Measurements from ENCODE around the gene HEBP1.
"Not testable (repeated sequence)": the region's sequence is repeated elsewhere in the genome, so short reads cannot be mapped to it uniquely, and the experiment has no call there.

The HEBP1 gene, protein sequence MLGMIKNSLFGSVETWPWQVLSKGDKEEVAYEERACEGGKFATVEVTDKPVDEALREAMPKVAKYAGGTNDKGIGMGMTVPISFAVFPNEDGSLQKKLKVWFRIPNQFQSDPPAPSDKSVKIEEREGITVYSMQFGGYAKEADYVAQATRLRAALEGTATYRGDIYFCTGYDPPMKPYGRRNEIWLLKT

DNA sequence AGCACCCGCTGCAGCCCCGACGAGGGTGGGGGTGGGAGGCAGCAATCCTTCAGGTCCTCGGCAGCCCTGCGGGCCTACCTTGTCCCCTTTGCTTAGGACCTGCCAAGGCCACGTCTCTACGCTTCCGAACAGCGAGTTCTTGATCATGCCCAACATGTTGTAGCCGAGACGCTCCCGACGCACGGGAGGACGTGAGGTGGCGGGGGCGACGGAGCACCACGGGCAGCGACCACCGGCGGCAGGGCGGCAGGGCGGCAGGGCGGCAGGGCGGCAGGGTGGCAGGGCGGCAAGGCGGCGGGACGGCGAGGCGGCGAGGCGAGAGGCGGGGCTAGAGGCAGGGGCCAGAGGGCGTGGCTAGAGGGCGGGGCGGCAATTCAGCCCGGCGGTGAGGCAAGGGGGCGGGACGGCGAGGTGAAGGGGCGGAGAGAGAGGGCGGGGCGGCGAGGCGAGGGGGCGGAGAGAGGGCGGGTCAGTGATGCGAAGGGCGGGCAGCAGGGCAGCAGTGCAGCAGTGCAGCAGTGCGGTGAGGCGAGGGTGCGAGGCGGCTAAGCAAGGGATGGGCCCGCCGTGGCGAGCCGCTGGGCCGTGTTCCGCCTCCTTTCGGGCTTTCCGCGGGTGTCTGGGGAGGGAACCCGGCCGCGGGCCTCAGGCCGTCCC is at the start of gene HEBP1:
Gene HEBP1 (minus strand): TSS at position 307 of the 657 bp plus-strand sequence. CDS start 151 bp downstream, at position 156.
- DNase-seq (ENCODE audit: low read depth) = peak; percentile 93

DNA sequence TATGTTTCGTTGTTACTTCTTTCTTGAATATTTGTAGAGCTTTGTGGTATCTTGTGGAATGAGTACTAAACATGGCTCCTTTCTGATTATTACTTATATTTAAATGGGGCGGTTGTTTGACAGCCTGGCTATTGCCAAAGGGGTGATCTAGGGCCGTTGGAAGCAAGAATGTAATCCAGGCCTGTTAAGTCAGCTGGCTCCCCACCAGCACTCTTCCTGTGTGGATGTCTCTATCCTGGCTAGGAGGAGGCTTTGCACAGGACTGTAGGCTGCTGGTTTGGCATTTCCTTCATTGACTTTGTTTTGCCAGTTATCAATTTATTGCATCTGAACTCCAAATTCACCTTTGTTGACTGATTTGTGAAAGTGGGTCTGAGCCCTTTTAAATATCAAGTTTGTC is 49.8 kb upstream of the HEBP1 start:
- no peak for DNase-seq (ENCODE audit: low read depth)

DNA sequence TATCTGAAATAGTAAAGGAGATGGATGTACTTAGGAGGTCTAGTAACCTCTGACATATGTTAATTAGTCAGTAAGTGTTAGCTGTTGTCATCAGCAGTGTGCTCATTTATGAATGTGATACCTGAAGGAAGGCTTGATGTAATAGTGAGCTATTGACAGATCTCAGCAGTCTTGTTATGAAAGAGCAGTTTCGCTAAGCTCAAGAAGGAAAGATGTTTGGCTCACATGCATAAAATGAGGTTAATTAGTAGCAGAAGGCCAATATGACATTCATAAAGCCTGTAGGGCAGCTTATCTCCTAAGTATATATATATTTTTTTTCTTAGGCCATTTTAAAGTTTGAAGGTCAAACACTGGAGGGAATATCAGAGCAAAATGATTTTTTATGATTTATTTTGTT is 46.9 kb upstream of the HEBP1 start:
- DNase-seq (ENCODE audit: low read depth) = no peak

DNA sequence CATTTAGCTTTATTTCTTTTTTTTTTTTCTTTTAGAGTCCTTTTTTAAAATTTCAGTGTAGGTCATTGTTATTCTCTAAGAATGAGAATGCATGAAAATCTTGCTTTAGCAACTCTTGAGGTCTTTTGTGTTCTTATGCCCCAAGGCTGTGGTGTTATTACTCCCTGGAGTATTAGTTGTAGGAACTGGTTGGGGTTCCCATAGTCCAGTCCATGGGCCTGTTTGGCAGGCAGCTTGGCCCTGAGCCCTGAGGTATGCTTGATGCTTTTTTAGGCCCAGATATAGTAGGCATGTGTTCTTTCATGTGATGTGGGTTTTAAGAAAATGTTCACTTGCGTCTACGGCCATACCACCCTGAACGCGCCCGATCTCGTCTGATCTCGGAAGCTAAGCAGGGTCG is 45.8 kb upstream of the HEBP1 start:
- DNase-seq (ENCODE audit: low read depth) = no peak

DNA sequence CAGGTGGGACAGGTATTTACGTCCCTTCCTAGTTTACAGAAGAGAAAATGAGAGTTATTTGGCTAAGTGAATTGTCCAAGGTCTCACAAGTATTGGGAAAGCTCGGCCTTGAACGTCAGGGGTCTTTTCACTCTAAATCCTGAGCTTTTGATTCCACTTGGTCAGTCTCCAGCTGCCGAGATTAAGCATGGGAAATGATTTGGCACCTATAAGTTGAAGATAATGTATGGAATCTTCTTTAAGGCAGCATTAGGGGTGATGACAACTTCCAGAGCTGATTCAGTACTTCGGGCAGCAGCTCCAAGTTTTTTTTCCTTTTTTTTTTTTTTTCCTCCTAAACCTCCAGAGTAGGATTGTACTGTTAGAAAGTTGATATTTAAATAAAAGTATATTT is 44.8 kb upstream of the HEBP1 start:
- DNase-seq (ENCODE audit: low read depth) = no peak

DNA sequence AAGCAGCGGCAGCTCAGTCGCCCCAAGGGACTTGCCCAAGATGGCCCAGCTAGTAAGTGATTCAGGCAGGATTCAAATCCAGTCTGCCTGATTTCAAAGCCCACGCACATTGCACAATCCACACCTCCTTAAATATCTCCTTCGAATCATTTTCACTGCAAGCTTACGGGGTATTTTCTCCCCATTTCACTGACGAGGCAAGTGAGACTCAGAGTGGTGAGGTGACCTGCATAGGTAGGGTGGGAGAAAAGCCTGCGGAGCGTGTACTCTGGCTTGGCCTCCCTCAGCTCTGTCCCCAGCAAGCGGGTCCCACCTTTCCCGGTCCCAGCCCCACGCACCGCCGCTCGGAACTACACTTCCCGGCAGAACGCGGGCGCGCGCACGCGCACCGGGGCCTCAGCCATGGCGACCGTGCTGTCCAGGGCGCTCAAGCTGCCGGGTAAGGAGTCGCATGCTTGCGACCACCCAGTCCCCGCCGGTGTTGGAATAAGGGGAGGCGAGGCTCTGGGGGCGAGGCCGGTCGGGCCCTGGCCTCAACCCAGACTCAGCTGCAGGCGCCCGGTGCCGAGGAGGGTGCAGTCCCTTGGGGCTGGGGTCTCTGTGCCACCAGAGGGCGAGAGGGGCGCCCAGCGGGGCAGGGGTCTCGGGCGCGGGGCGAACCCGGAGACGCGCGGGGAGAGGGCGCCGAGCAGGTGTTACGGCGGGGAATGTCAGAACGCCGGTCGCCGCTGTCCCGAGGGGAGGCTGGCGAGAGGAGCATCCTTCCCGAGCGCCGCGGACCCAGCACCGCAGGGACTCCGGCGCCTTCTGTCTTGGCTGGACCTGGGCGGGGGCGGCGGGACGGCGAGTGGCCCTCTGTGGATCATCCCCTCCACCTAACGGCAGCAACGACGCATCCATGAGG is 44.2 kb upstream of the HEBP1 start, which contains the start of gene FAM234B:
Gene FAM234B (plus strand): TSS at position 380 of the 904 bp plus-strand sequence. CDS start 23 bp downstream, at position 403.
- peak; percentile 59 for DNase-seq (ENCODE audit: low read depth)

DNA sequence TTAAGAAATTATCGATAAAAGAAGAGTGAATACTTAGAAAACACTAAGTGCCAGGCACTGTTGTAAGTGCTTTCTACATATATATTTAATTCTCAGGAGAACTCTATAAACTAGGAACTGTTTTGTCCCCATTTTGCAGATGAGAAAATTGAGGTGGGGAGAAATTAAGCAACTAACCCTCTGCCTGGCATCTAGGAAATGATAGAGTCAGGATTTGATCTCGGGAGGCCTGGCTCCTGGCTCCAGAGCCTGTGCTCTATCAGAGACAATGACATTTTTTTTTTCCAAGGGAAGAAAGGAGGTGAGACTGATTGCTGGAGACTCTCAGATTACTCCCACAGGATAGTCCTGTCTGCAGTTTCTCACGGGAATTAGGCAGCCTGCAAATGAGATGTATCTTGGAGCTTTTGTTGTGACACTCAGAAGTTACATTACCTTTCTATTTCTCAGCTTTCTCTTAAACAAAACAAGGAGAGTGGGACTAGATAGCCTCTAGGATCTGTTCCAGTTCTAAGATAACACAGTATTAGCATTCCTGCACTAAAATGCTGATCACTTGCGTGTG is 42.7 kb upstream of the HEBP1 start:
- DNase-seq (ENCODE audit: low read depth) = no peak

DNA sequence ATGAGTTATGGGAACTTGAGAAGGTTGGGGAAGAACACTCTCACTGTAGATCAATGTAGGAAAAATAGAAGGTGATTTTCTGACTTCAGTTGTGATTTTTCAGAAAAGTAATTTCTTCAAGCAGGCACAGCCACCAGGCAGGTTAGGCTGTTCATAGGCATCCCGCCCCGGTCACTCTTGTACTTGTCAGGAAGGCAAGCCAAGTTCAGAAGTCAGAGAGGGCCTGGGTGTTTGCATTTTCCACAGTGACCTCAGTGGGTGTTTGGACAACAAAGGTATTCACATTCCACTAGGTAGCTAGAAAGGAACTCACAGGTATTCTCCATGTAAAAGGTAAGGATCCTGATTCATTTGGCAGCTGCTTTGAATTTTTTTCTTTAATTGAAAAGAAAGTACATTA is 41.2 kb upstream of the HEBP1 start:
- DNase-seq (ENCODE audit: low read depth) = no peak

DNA sequence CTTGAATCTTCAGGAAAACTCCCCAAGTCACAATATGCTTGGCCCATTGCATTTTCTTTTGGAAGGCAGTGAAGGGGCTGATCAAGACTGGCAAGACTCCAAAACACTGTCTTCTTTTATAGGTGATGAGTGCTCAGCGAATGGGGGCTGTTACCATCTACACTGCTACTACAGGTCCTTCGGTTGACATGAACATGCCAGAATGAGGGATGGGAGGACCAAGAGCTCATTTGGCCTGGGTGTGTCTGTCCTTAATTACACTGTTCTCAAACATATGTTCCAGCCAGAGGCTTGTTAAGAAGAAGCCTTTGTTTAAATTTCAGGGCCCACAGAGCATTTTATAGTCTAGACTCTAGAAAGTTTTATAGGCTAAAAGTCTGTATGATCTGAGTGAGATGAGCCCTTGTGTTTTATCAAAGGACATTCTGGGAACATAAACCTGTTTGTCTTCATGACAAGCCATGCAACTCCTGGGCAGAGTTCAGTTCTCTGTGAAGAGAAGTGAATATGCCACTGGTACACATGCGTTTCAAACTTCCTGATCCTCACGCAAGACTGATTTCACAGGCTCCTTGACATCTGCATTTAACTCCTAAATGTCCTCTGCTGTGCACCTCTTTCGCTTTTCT is 39.4 kb upstream of the HEBP1 start:
- DNase-seq (ENCODE audit: low read depth) = no peak

DNA sequence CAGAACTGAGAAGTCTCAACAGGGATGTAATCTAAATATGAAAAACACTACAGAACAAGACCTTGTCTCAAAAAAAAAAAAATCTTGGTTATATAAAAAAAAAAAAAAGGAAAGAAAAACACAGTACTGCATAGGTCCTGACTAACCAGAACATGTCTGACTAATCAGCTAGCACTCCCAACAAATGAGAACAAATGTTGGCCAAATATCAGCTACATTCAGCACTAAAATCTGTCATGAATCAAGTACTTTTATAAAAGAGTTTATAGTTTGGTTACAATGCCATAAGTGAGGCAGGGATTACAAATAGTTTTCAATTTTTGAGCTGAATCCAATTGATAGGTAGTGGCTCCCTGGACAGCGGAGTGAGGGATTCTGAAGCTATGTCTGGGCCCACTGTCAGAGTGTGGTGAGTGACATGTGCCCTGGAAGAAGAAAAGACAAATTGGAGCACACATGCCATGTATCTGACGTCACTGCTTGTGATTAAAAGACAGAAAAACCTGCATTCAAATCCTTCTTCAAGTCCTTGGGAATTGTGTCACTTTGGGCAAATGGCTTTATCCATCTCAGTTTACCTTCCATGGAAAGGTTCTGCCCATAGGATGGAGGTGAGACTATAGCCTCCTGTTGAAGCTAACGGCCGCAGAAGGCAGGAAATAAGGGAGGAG is 38.6 kb upstream of the HEBP1 start:
- no peak for DNase-seq (ENCODE audit: low read depth)

DNA sequence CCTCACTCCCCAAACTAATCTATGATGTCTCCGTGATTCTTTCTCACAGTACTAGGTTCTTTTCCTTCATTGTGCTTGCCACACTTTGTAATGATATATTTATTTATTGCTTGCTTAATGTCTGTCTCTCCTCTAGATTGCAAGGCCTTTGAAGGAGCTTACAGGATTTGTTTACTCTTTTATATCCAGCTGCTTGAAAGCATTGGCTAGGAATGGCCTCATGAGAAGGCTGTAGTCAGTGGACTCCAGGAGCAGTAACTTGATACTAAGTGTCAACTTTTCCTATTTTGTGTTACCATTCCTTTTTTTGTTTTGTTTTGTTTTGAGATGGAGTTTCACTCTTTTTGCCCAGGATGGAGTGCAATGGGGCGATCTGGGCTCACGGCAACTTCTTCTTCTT is 36.8 kb upstream of the HEBP1 start:
- DNase-seq (ENCODE audit: low read depth) = no peak

DNA sequence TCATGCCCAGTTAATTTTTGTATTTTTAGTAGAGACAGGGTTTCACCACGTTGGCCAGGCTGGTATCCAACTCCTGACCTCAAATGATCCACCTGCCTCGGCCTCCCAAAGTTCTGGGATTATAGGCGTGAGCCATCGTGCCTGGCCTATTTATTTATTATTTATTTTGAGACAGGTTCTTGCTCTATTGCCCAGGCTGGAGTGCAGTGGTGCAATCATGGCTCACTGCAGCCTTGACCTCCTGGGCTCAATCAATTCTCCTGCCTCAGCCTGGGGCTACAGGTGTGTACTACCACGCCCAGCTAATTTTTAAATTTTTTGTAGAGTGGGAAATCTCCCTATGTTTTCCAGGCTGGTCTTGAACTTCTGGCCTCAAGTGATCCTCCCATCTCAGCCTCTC is 35.3 kb upstream of the HEBP1 start:
- DNase-seq (ENCODE audit: low read depth) = not testable (repeated sequence)

DNA sequence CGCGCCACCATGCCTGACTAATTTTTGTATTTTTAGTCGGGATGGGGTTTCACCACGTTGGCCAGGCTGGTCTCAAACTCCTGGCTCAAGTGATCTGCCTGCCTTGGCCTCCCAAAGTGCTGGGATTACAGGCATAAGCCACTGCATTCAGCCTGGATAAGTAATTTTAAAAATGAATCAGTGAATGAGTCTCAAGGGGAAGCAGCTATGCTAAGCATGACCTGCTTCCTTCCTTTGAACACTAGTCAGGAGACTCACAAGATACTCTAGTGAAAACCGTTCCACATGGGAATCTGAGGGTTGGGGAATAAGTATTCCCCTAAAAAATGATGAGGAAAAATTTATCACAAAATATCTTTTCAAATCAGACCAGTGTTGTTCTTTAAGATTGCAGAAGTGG is 33.4 kb upstream of the HEBP1 start:
- no peak for DNase-seq (ENCODE audit: low read depth)

DNA sequence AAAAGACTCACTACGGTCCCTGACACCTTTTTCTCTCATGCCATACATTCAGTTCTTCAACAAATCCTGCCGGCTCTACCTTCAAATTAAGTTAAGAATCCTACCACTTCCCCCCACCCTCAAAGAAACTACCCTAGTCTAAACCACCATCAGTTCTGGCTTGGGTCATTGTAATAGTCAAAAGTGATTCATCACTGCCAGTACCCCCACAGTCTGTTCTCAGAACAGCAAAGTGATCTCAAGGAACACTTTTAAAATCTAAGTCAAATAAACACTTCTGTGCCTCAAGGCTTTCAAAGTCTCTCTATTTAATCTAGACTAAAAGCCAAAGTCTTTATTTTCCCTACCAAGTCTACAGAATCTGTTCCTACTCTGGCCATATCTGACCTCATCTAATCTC is 32.1 kb upstream of the HEBP1 start:
- no peak for DNase-seq (ENCODE audit: low read depth)

DNA sequence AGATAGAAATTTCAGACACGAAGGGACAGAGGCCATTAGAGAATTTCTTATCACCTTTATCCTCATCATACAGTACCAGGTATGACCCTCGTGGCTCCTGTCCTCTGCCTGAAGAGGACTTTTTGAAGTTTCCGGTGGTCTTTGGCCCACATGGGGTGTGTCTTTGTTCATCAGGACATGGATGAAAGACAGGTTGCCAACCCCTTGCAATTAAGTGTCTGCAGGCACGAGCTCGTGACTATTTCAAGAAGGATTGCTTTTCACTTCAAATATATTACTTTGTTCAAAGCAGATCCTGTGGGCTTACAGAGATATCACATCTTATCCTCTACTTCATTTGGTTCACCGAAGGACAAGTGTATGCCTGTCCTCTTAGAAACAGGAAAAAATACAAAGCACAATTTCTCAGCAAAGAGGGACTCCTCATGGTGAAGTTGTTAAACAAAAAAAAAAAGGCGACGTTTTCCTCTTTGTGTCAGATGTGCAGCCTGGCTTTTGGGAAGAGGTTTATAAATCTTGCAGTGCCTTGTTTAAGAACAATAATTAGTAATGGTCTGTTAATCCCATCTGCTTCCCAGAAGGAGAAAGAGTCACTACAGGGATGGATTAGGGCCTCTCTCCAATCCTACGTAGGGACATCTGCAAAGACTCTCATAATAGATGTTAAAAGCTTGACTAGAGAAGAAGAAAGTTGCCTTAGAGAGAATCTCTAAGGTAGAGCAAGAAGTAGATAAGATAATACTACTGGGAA is 30.7 kb upstream of the HEBP1 start:
- DNase-seq (ENCODE audit: low read depth) = no peak

DNA sequence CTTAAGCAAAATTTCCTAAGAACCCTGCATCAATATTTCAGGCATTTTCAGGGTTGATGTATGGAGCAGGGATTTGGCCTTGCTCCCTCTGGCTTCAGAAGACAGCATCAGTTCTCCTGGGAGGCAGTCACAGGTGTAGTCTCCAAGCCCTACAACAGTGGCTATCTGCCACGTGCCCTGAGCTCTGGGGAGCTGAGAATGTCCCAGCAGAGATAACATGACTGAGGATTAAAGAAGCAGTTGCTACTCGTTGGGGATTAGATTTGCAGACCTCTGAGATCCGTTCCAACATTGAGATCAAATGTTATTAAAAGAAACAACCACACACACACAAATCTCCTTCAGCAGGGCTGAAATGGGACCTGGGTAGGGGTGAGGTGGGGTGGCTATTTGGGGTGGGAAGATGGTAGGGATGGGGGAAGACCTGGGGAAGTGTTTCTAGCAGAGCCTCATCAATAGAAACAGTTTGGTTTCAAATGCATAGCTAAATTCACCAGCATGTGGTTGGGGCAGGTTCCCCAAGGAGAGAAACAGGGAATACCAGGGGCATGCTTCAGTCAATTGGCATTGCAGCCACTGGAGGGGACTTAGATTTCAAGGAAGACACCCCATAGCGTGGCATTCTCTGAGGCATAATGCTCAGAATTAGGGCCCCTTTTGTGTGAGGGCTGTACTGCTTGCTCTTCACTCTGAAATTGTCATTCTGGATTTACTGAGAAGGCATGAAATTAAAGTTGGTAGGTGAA is 28.9 kb upstream of the HEBP1 start:
- DNase-seq (ENCODE audit: low read depth) = no peak

DNA sequence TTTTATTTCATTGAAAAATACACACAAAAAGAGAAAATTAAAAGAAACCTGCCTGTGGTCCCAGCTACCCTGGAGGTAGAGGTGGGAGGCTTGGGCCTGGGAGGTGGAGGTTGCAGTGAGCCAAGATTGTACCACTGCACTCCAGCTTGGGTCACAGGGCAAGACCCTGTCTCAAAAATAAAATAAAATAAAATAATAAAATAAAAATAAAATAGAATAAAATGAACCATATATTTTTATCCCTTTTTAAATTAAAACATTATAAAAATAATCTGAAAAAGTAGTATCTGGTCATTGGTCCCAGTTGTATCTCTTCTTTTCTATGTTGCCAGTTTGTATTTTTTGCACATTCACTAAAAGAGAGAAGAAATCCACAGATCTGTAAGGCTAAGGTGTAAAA is 27.4 kb upstream of the HEBP1 start:
- DNase-seq (ENCODE audit: low read depth) = no peak

DNA sequence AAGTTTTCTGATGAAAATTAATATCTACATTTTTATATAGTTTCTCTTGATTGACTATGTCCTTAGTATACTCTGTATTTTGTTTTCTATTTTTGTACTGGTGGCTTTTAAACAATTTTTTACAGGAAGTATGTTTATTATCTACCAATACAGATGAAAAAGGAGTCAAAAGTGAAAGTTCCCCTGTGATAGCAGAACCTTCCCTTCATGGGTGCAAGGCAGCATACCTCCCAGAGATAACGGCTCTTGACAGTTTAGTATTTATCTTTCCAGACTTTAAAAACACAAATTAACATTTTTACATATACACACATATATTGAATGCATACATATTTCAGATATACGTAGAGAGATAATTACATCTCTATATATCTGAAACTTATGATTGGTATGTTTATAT is 27.0 kb upstream of the HEBP1 start:
- DNase-seq (ENCODE audit: low read depth) = no peak

DNA sequence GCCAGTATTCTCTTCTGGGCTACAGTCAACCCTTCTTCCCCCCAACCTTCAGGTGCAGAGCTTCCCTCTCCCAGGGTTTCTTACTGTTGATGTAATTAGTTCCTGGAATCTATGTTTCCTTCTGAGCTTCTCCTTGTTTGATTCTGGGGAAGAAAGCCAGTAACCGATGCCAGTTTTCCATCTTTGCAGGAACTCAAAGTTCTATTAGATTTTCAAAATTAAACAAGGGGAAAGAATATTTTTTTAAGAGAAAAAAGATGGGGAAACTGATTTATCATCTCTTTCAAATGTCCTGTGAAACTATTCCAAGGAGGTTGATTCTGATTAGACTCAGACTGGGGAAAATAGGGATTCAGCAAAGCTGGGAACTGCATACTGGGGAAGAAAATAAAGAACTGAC is 26.2 kb upstream of the HEBP1 start:
- no peak for DNase-seq (ENCODE audit: low read depth)

DNA sequence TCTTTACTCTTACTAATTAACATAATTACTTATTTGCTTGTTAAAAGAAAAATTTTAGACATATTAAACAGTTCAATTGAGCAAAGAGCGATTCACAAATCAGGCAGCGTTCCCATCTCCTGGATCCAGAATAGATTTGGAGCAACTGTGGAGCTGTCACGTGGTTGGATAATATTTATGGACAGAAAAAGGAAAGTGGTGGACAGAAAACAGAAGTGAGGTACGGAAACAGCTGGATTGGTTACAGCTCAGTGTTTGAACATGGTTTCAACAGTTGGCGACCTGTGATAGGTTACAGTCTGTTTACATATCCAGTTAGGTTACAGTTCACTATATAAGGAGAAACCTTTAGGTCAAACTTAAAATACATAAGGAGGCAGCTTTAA is 24.5 kb upstream of the HEBP1 start:
- DNase-seq (ENCODE audit: low read depth) = no peak
